ENCODE data around the gene HDHD5.

DNA sequence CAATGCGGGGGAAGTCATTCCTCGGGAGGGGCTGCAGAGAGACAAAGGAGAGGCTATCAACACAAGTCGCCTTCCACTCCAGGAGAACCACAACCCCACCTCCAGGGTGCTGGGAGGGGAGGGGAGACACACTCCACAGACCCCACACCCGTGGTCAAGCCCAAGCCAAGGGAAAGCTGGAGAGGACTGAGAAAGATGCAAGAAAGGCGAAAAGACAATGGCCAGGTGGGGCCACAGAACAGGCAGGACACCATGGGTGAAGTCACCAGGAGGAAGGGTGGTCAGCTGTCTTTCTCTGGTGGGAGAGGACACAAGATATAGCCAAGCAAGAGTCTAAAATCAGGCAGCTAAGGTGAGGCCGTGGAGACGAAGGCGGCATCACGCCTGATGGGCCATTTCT, 16.0 kb downstream of the HDHD5 start:
- TF ChIP-seq, protein P1, sequence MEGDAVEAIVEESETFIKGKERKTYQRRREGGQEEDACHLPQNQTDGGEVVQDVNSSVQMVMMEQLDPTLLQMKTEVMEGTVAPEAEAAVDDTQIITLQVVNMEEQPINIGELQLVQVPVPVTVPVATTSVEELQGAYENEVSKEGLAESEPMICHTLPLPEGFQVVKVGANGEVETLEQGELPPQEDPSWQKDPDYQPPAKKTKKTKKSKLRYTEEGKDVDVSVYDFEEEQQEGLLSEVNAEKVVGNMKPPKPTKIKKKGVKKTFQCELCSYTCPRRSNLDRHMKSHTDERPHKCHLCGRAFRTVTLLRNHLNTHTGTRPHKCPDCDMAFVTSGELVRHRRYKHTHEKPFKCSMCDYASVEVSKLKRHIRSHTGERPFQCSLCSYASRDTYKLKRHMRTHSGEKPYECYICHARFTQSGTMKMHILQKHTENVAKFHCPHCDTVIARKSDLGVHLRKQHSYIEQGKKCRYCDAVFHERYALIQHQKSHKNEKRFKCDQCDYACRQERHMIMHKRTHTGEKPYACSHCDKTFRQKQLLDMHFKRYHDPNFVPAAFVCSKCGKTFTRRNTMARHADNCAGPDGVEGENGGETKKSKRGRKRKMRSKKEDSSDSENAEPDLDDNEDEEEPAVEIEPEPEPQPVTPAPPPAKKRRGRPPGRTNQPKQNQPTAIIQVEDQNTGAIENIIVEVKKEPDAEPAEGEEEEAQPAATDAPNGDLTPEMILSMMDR (IDR thresholded peaks at IDR 0.05; ENCODE audit: low read depth, low read length, missing input control), result no peak
- TF ChIP-seq, protein P2, sequence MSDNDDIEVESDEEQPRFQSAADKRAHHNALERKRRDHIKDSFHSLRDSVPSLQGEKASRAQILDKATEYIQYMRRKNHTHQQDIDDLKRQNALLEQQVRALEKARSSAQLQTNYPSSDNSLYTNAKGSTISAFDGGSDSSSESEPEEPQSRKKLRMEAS (IDR thresholded peaks at IDR 0.05), result no peak
- TF ChIP-seq TAF1 (conservative IDR thresholded peaks at IDR 0.05), result no peak
- TF ChIP-seq SP1 (IDR thresholded peaks at IDR 0.05), result no peak
- TF ChIP-seq FOXA1 (IDR thresholded peaks at IDR 0.05), result no peak

Data from liver (tissue), 3 donors.